Ovary (tissue), 9 donors: ENCODE results near the gene RFX8. TPM values are rescaled to one million over a fixed set of nuclear protein-coding genes. Genes with fewer than 3 reads are reported as not detected.

Experiments used
- DNase-seq, 5 donors: peaks; one replicate each; pipeline ENCODE4 v3.0.0-alpha.2; 2019 to 2020
- H3K27ac ChIP-seq, 2 donors: fragments of 200-600 bp; one replicate each; pipeline versions ENCODE4 v1.5.1 to v1.8.0; 2019 to 2022
- H3K27me3 ChIP-seq: fragments of 200-600 bp; one replicate; pipeline ENCODE4 v1.8.0; 2022
- H3K36me3 ChIP-seq: fragments of 200-600 bp; sonication (generic); one replicate; pipeline ENCODE4 v1.5.1; 2019
- H3K4me1 ChIP-seq: one replicate; pipeline ENCODE4 v1.8.1; 2013; ENCODE audit warnings: mild to moderate bottlenecking, moderate library complexity; ENCODE audit not compliant: insufficient read depth
- H3K4me3 ChIP-seq: fragments of 200-600 bp; sonication (generic); one replicate; pipeline ENCODE4 v1.5.1; 2017
- H3K9me3 ChIP-seq, 2 donors: fragments of 200-600 bp in 1 of 2; sonication (generic) in 1 of 2; one replicate each; pipeline versions ENCODE4 v1.5.1 to v1.8.1; 2013 to 2019; ENCODE audit warnings: mild to moderate bottlenecking in 1 of 2, moderate library complexity in 1 of 2
- CTCF ChIP-seq, 3 donors: fragments of 450-650 bp in 2 of 3; fragments of 200-600 bp in 1 of 3; IDR thresholded peaks; one replicate each; pipeline versions ENCODE4 v1.5.1 to v1.8.0; 2016 to 2022; ENCODE audit warnings: antibody characterized with exemption in 3 of 3, mild to moderate bottlenecking in 1 of 3
- EP300 ChIP-seq: sonication (generic); formaldehyde crosslinking; IDR thresholded peaks from one replicate; pipeline ENCODE4 v1.6.1; 2017; ENCODE audit warnings: antibody characterized with exemption
- POLR2A ChIP-seq: fragments of 450-650 bp; IDR thresholded peaks from one replicate; pipeline ENCODE4 v1.6.1; 2017; ENCODE audit warnings: antibody characterized with exemption, mild to moderate bottlenecking, moderate library complexity
- WGBS, 3 donors: extraction: QIAGEN DNeasy Blood & Tissue Kit in 1 of 3; methylation state at CpG; one replicate each; pipeline versions ENCODE4 v1.1.5 to v1.1.7; 2013 to 2017; 5-methylcytosine and 5-hydroxymethylcytosine counted together
- intact Hi-C, 4 donors: fragments of 100-400 bp; cut with DNase I; formaldehyde crosslinking; loops; one replicate each; pipeline versions ENCODE4 v1.11.0 to v1.15.1; 2022 to 2023
- polyA plus RNA-seq, 2 donors: library from polyadenylated mRNA; stranded (reverse); fragments of 200-250 nt in 1 of 2; fragments of 350-450 nt in 1 of 2; fragmentation: Illumina TruSeq in 1 of 2; extraction: RNeasy Lipid Tissue Mini Kit (QIAGEN cat#74804) in 1 of 2; gene quantifications; one replicate each; pipeline ENCODE4 v1.2.3, GENCODE V29; 2013 to 2014
- total RNA-seq, 7 donors: library from RNA; depleted of rRNA in 2 of 7; stranded (reverse); fragments of >200 nt in 2 of 7; fragmentation: NEBNext Ultra II Directional in 3 of 7; extraction: Animal tissue kit (Norgen Biotek cat#: 25700) in 3 of 7; gene quantifications; one replicate each; pipeline versions ENCODE4 v1.1.0 to v1.2.4, GENCODE V29; 2016 to 2023
- donor health status: DM: no; HTN: no; CAD: no; lungs with moderate emphysema.
- donor health status: DM: no; HTN: no; CAD: no.
- donor health status: Bipolar disorder and iron deficiency.
- donor health status: DM: yes; HTN: yes; CAD: no.
- donor health status: DM: no; HTN: no; CAD: no.
- donor health status: DM: yes; HTN: yes; CAD: no.

Gene RFX8
- total and polyA plus RNA-seq, 9 donors, result 0.05 to 1.7 (median 0.38) TPM

GRCh38 chr2:101380376-101380775, 94.5 kb downstream of the RFX8 start:
- Histone ChIP-seq H3K36me3 (no peaks in the 10 kb centered on the region), H3K27me3 (no peaks in the 10 kb centered on the region), H3K4me3 (no peak overlapping the region), H3K9me3 (no peaks in the 10 kb centered on the region), H3K27ac (no peak overlapping the region), H3K4me1 (no peaks in the 10 kb centered on the region)
- WGBS, 3 donors, result 72 to 80% (median 73%) methylated on average over 11 of the region's 11 CpGs
- intact Hi-C loops, result no loop called here
- TF ChIP-seq CTCF (IDR thresholded peaks at IDR 0.05) (no peak), POLR2A (no peak), EP300 (no peak)
- DNase-seq, result no peak

- DNase-seq, result no peak
- H3K4me1 ChIP-seq, result no peaks in the 10 kb centered on the region
- H3K9me3 ChIP-seq, result no peaks in the 10 kb centered on the region
- no peak overlapping the region for H3K27ac ChIP-seq
- no peaks in the 10 kb centered on the region for H3K27me3 ChIP-seq
- 78 to 83% (median 80%) methylated on average over 2 of the region's 2 CpGs for WGBS, 3 donors
- no peaks in the 10 kb centered on the region for H3K36me3 ChIP-seq
- TF ChIP-seq EP300, result no peak
- TF ChIP-seq CTCF (IDR thresholded peaks at IDR 0.05), result no peak
- TF ChIP-seq POLR2A, result no peak
- intact Hi-C loops, result no loop called here
- H3K4me3 ChIP-seq, result no peak overlapping the region
Observed at GRCh38 chr2:101379091-101379490, 95.8 kb downstream of the RFX8 start.

- Histone ChIP-seq H3K4me3 (no peak overlapping the region), H3K36me3 (no peaks in the 10 kb centered on the region), H3K9me3 (no peaks in the 10 kb centered on the region), H3K27ac (no peak overlapping the region), H3K27me3 (no peaks in the 10 kb centered on the region), H3K4me1 (no peaks in the 10 kb centered on the region)
- TF ChIP-seq CTCF (IDR thresholded peaks at IDR 0.05) (no peak), POLR2A (no peak), EP300 (no peak)
- intact Hi-C loops, result no loop called here
- 44 to 50% (median 44%) methylated on average over 9 of the region's 9 CpGs for WGBS, 3 donors
- DNase-seq, result no peak
Observed at GRCh38 chr2:101375653-101376052, 99.3 kb downstream of the RFX8 start.

DNA sequence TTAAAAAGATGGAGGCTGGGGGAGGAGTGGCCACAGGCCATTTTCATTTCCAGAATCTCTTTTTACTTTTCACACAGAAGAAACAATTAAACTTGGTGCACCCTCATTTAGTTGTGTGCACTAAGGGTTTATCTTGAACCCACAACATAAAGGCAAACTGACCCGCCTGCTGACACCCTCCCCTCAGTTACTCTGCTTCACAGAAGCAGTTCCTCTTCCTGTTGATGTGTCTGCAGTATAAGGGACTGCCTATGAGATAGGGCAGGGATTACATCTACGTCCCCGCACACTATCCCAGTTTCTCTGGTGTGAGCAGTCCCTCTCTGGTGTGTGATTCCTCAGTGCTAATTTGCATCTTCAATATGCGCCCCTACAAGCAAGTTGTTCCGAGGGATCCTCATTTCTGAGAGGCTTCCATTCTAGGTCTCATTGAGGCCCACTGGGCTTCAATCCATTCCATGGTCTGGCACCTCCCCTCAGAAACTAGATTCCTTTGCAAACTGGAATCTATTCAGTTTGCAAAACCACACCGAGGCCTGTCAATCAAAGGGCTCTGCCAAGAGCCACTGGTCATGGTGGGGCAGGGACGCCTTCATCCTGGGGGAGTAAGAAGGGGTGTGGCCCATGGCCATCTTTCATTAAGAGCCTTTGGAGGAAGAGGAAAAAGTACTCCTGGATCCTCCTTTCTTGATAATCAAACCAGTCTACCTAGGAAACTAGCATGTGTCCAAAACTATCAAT, 99.9 kb downstream of the RFX8 start:
- H3K36me3 ChIP-seq, result no peaks in the 10 kb centered on the region
- no peak overlapping the region for H3K27ac ChIP-seq
- no peak for TF ChIP-seq POLR2A
- no peaks in the 10 kb centered on the region for H3K9me3 ChIP-seq
- intact Hi-C loops, result no loop called here
- no peak overlapping the region for H3K4me3 ChIP-seq
- 92 to 95% (median 93%) methylated on average over 7 of the region's 7 CpGs for WGBS, 3 donors
- no peaks in the 10 kb centered on the region for H3K4me1 ChIP-seq
- no peak for DNase-seq
- no peaks in the 10 kb centered on the region for H3K27me3 ChIP-seq

DNA sequence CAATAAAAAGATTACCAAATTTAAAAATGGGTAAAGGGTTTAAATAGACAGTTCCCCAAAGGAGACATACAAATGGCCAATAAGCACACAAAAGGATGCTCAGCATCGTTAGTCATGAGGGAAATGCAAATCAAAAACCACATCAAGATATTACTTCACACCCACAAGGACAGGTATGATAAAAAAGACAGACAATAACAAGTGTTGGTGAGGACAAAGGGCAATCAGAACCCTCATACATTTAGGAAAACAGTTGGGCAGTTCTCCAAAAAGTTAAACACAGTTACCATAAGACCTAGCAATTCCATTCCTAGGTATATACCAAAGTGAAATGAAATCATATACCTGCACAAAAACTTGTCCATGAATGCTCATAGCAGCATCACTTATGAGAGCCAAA, 102.1 kb downstream of the RFX8 start:
- 83 to 92% (median 84%) methylated on average over 1 of the region's 1 CpG for WGBS, 3 donors
- Histone ChIP-seq H3K27me3 (no peaks in the 10 kb centered on the region), H3K27ac (no peak overlapping the region), H3K36me3 (no peaks in the 10 kb centered on the region), H3K9me3 (no peaks in the 10 kb centered on the region), H3K4me3 (no peak overlapping the region), H3K4me1 (no peaks in the 10 kb centered on the region)
- intact Hi-C loops, result no loop called here
- TF ChIP-seq CTCF (IDR thresholded peaks at IDR 0.05) (no peak), EP300 (no peak), POLR2A (no peak)
- DNase-seq, result no peak
